ENCODE data around the gene EGFR. TPM values are rescaled to one million over a fixed set of nuclear protein-coding genes. Genes with fewer than 3 reads are reported as not detected.

The EGFR gene
- total and polyA plus RNA-seq, 9 donors: 13.0 to 54.6 (median 41.7) TPM

- no peak for TF ChIP-seq CTCF (IDR thresholded peaks at IDR 0.05)
- no peak for TF ChIP-seq EP300 (IDR thresholded peaks at IDR 0.05)
- no peak for TF ChIP-seq POLR2A (IDR thresholded peaks at IDR 0.05)
- no peaks in the 10 kb centered on the region for H3K9me3 ChIP-seq
- no peak overlapping the region for H3K27ac ChIP-seq
- no peaks in the 10 kb centered on the region for H3K36me3 ChIP-seq
- no peak overlapping the region for H3K4me3 ChIP-seq
- 89 to 98% (median 92%) methylated on average over 2 of the region's 2 CpGs for WGBS, 3 donors
- H3K4me1 ChIP-seq (ENCODE audit: insufficient read depth): peaks cover 2% of the 10 kb centered on the region
- intact Hi-C loops (cut with DNase I): no loop called here
- no peaks in the 10 kb centered on the region for H3K27me3 ChIP-seq
- no peak for DNase-seq
Measured at GRCh38 chr7:55052081-55052480, 33.3 kb downstream of the EGFR start.

GRCh38 chr7:55052741-55053427, 34.1 kb downstream of the EGFR start:
- DNase-seq: no peak
- WGBS, 3 donors: 64 to 74% (median 71%) methylated on average over 13 of the region's 13 CpGs
- TF ChIP-seq EP300 (IDR thresholded peaks at IDR 0.05) (no peak), CTCF (IDR thresholded peaks at IDR 0.05) (no peak), POLR2A (IDR thresholded peaks at IDR 0.05) (no peak)
- no peaks in the 10 kb centered on the region for H3K9me3 ChIP-seq
- no peak overlapping the region for H3K27ac ChIP-seq
- intact Hi-C loops (cut with DNase I): no loop called here
- H3K4me1 ChIP-seq (ENCODE audit: insufficient read depth): peaks cover 2% of the 10 kb centered on the region
- H3K4me3 ChIP-seq: no peak overlapping the region
- no peaks in the 10 kb centered on the region for H3K36me3 ChIP-seq
- no peaks in the 10 kb centered on the region for H3K27me3 ChIP-seq

- Histone ChIP-seq H3K4me3 (no peak overlapping the region), H3K27ac (no peak overlapping the region), H3K36me3 (no peaks in the 10 kb centered on the region), H3K9me3 (no peaks in the 10 kb centered on the region), H3K27me3 (no peaks in the 10 kb centered on the region), H3K4me1 (ENCODE audit: insufficient read depth) (peaks cover 2% of the 10 kb centered on the region)
- 80 to 90% (median 89%) methylated on average over 26 of the region's 26 CpGs for WGBS, 3 donors
- intact Hi-C loops (cut with DNase I): no loop called here
- DNase-seq: no peak
- TF ChIP-seq POLR2A (IDR thresholded peaks at IDR 0.05): no peak
- no peak for TF ChIP-seq EP300 (IDR thresholded peaks at IDR 0.05)
- TF ChIP-seq CTCF (IDR thresholded peaks at IDR 0.05): no peak
Measured at GRCh38 chr7:55053651-55054571, 35.1 kb downstream of the EGFR start.

GRCh38 chr7:55054758-55055157, 35.9 kb downstream of the EGFR start:
- Histone ChIP-seq H3K27me3 (no peaks in the 10 kb centered on the region), H3K9me3 (no peaks in the 10 kb centered on the region), H3K36me3 (no peaks in the 10 kb centered on the region), H3K4me1 (ENCODE audit: insufficient read depth) (peaks cover 3% of the 10 kb centered on the region), H3K27ac (no peak overlapping the region), H3K4me3 (no peak overlapping the region)
- WGBS, 3 donors: 95 to 98% (median 96%) methylated on average over 9 of the region's 9 CpGs
- intact Hi-C loops (cut with DNase I): no loop called here
- no peak for TF ChIP-seq CTCF (IDR thresholded peaks at IDR 0.05)
- no peak for TF ChIP-seq POLR2A (IDR thresholded peaks at IDR 0.05)
- no peak for DNase-seq
